Tibial nerve (tissue), 4 donors: ENCODE data around the gene GRID1. TPM values are rescaled to one million over a fixed set of nuclear protein-coding genes. Genes with fewer than 3 reads are reported as not detected.

ENCODE experiments used
- DNase-seq, 2 donors: peaks; one replicate each; pipeline ENCODE4 v3.0.0-alpha.2; 2019; ENCODE audit warnings: low spot score in 2 of 2
- H3K27ac ChIP-seq, 4 donors: fragments of 200-600 bp; sonication (generic) in 3 of 4; one replicate each; pipeline ENCODE4 v1.5.1; 2017 to 2019; ENCODE audit warnings: mild to moderate bottlenecking in 1 of 4
- H3K27me3 ChIP-seq, 2 donors: fragments of 200-600 bp; sonication (generic) in 1 of 2; one replicate each; pipeline versions ENCODE4 v1.5.1 to v1.6.0; 2017 to 2019
- H3K36me3 ChIP-seq, 3 donors: fragments of 200-600 bp; sonication (generic); one replicate each; pipeline ENCODE4 v1.5.1; 2018 to 2019
- H3K4me1 ChIP-seq, 4 donors: fragments of 200-600 bp; sonication (generic) in 3 of 4; one replicate each; pipeline ENCODE4 v1.5.1; 2017 to 2019
- H3K4me3 ChIP-seq, 4 donors: fragments of 200-600 bp; sonication (generic) in 3 of 4; one replicate each; pipeline ENCODE4 v1.5.1; 2017 to 2019; ENCODE audit warnings: mild to moderate bottlenecking in 1 of 4, moderate library complexity in 1 of 4
- H3K9me3 ChIP-seq, 4 donors: fragments of 200-600 bp; sonication (generic) in 3 of 4; one replicate each; pipeline ENCODE4 v1.5.1; 2017 to 2019
- EP300 ChIP-seq, 2 donors: sonication (generic); formaldehyde crosslinking; IDR thresholded peaks; one replicate each; pipeline ENCODE4 v1.6.1; 2017; ENCODE audit warnings: antibody characterized with exemption in 2 of 2, mild to moderate bottlenecking in 1 of 2
- POLR2A ChIP-seq, 2 donors: fragments of 450-650 bp; IDR thresholded peaks; one replicate each; pipeline ENCODE4 v1.6.1; 2017; ENCODE audit warnings: antibody characterized with exemption in 2 of 2, mild to moderate bottlenecking in 2 of 2, moderate library complexity in 2 of 2
- WGBS, 2 donors: methylation state at CpG; one replicate each; pipeline ENCODE4 v1.1.5; 2018; 5-methylcytosine and 5-hydroxymethylcytosine counted together
- total RNA-seq, 4 donors: library from RNA; depleted of rRNA; stranded (reverse); fragments of >200 nt; gene quantifications; one replicate each; pipeline ENCODE4 v1.1.0, GENCODE V29; 2016
- TF ChIP-seq, protein P1 (sequence below), 5 experiments: fragments of 200-600 bp in 3 of 5; fragments of 450-650 bp in 2 of 5; sonication (generic) in 3 of 5; IDR thresholded peaks; one replicate each; pipeline ENCODE4 v1.5.1; 2016 to 2019; ENCODE audit warnings: antibody characterized with exemption in 5 of 5, mild to moderate bottlenecking in 3 of 5, moderate library complexity in 2 of 5

GRID1 gene
- total RNA-seq, 4 donors from 2014 or later, result 7.7 to 16.3 (median 10.5) TPM

DNA sequence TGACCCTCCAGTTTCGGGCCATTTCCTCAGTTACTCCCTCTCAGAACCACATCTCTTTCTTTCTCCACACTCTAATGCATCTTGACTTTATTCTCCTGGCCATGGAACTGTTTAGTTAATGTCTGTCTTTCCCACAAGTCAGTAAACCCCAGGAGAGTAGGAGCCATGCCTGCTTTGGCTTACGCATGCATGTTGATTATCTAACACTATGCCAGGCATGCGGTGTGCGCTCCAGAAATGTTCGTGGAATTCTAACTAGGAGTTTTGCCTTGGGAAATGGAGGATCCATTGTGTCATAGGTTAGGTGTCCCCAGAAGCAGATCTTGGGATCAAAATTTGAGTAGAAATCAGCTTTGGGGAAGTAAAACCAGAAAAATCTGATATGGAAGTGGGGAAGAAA is 308.9 kb downstream of the GRID1 start:
- 82 to 93% methylated on average over 5 of the region's 5 CpGs for WGBS, 2 donors
- TF ChIP-seq, protein P1, sequence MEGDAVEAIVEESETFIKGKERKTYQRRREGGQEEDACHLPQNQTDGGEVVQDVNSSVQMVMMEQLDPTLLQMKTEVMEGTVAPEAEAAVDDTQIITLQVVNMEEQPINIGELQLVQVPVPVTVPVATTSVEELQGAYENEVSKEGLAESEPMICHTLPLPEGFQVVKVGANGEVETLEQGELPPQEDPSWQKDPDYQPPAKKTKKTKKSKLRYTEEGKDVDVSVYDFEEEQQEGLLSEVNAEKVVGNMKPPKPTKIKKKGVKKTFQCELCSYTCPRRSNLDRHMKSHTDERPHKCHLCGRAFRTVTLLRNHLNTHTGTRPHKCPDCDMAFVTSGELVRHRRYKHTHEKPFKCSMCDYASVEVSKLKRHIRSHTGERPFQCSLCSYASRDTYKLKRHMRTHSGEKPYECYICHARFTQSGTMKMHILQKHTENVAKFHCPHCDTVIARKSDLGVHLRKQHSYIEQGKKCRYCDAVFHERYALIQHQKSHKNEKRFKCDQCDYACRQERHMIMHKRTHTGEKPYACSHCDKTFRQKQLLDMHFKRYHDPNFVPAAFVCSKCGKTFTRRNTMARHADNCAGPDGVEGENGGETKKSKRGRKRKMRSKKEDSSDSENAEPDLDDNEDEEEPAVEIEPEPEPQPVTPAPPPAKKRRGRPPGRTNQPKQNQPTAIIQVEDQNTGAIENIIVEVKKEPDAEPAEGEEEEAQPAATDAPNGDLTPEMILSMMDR (IDR thresholded peaks at IDR 0.05), result no peak
- TF ChIP-seq EP300 (IDR thresholded peaks at IDR 0.05) (no peak), POLR2A (IDR thresholded peaks at IDR 0.05) (no peak)
- Histone ChIP-seq H3K4me1 (no peaks in the 10 kb centered on the region), H3K36me3 (no peaks in the 10 kb centered on the region), H3K27me3 (no peaks in the 10 kb centered on the region), H3K27ac (no peak overlapping the region), H3K4me3 (no peak overlapping the region), H3K9me3 (no peaks in the 10 kb centered on the region)
- DNase-seq, result no peak

DNA sequence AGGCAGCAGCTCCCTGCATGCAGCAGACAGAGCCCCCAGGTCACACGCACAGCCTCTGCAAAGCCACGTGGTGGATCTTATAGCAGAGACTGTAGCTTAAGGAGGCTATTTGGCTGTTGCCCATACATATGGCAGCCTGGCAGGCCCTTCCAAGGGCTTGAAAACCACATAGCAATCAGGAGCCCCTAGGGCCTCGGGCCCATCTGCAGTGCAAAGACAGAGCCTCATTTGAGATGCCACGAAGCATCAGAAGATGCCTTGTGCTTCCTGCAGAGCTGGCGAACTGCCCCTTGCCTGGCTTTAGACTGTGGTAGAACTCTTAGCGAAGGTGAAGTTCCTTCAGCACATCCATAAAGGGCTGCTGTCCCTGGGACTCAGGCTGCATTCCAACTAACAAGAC is 309.9 kb downstream of the GRID1 start:
- DNase-seq, result no peak
- H3K36me3 ChIP-seq, result no peaks in the 10 kb centered on the region
- no peak overlapping the region for H3K4me3 ChIP-seq
- no peaks in the 10 kb centered on the region for H3K27me3 ChIP-seq
- TF ChIP-seq POLR2A (IDR thresholded peaks at IDR 0.05) (no peak), EP300 (IDR thresholded peaks at IDR 0.05) (no peak)
- TF ChIP-seq, protein P1 (IDR thresholded peaks at IDR 0.05), result no peak
- no peaks in the 10 kb centered on the region for H3K4me1 ChIP-seq
- WGBS, 2 donors, result 81 to 84% methylated on average over 6 of the region's 6 CpGs
- no peak overlapping the region for H3K27ac ChIP-seq
- no peaks in the 10 kb centered on the region for H3K9me3 ChIP-seq

DNA sequence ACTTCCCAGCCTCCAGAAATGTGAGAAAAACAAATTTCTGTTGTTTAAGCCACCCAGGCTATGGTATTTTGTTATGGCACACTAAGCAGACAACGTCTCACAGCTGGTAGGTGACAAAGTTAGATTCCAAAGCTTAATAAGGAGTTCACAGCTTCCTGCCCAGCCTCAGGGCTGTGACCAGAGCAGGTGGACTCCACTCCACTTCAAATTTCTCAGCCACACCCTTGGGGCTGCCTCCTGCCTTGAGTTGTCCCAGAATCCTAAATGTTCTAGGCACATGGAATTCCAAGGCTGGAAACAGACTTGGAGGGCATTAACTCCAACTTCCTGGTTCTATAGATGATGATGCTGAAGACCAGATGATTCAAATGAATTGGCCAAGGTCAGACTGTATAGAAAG is 310.7 kb downstream of the GRID1 start:
- TF ChIP-seq EP300 (IDR thresholded peaks at IDR 0.05) (no peak), POLR2A (IDR thresholded peaks at IDR 0.05) (no peak)
- TF ChIP-seq, protein P1 (IDR thresholded peaks at IDR 0.05), result no peak
- Histone ChIP-seq H3K4me3 (no peak overlapping the region), H3K36me3 (no peaks in the 10 kb centered on the region), H3K9me3 (no peaks in the 10 kb centered on the region), H3K4me1 (no peaks in the 10 kb centered on the region), H3K27ac (no peak overlapping the region), H3K27me3 (no peaks in the 10 kb centered on the region)
- no peak for DNase-seq
- 69 to 82% methylated on average over 1 of the region's 1 CpG for WGBS, 2 donors

DNA sequence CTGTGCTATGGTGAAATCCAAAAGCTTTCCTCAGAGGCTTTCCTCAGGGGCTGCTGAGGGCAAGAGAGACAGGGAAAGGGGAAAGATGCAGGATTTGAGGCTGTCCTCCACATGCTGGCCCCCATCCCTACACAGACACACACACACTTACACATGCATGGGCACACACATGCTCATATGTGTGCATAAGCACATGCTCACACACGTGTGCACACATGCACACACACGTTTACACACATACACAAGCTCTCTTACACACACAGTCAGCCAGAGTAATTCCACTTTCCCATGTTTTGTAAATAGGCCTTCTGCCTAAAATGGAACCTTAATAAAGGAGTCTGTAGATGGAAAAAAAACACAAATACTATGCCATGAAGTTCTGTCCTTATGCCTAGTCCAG is 312.9 kb downstream of the GRID1 start:
- Histone ChIP-seq H3K4me1 (no peaks in the 10 kb centered on the region), H3K27me3 (no peaks in the 10 kb centered on the region), H3K27ac (no peak overlapping the region), H3K9me3 (no peaks in the 10 kb centered on the region), H3K36me3 (no peaks in the 10 kb centered on the region), H3K4me3 (no peak overlapping the region)
- TF ChIP-seq, protein P1 (IDR thresholded peaks at IDR 0.05), result no peak
- TF ChIP-seq EP300 (IDR thresholded peaks at IDR 0.05), result no peak
- TF ChIP-seq POLR2A (IDR thresholded peaks at IDR 0.05), result no peak
- no peak for DNase-seq
- WGBS, 2 donors, result 73 to 92% methylated on average over 2 of the region's 2 CpGs

DNA sequence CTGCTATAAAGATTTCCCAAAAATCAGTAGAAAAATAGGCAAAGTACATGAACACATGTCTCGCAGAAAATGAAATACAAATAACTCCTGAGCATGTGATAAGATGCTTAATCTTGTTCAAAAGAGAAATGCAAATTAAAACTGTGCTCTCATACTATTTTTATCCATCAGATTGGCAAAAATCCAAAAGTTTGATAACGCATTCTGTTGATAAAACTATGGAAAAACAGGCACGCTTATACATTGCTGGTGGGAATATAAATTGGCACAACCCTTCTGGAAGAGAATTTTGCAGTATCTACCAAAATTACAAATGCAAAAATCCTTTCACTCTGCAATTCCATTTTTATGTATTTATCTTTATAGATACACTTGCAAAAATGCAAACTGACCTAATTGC is 315.0 kb downstream of the GRID1 start:
- H3K27ac ChIP-seq, result no peak overlapping the region
- H3K4me3 ChIP-seq, result no peak overlapping the region
- 77 to 86% methylated on average over 3 of the region's 3 CpGs for WGBS, 2 donors
- no peaks in the 10 kb centered on the region for H3K36me3 ChIP-seq
- no peaks in the 10 kb centered on the region for H3K9me3 ChIP-seq
- DNase-seq, result no peak
- TF ChIP-seq POLR2A (IDR thresholded peaks at IDR 0.05) (no peak), EP300 (IDR thresholded peaks at IDR 0.05) (no peak)
- TF ChIP-seq, protein P1 (IDR thresholded peaks at IDR 0.05), result no peak
- H3K4me1 ChIP-seq, result no peaks in the 10 kb centered on the region
- no peaks in the 10 kb centered on the region for H3K27me3 ChIP-seq
